ENCODE data around the gene KCNJ2.

KCNJ2 gene

GRCh38 chr17:70202840-70203239 lies 33.5 kb downstream of the KCNJ2 start:
- DNase-seq (ENCODE audit: extremely low read depth in 1 of 2, low read depth in 1 of 2), result no peak

DNA sequence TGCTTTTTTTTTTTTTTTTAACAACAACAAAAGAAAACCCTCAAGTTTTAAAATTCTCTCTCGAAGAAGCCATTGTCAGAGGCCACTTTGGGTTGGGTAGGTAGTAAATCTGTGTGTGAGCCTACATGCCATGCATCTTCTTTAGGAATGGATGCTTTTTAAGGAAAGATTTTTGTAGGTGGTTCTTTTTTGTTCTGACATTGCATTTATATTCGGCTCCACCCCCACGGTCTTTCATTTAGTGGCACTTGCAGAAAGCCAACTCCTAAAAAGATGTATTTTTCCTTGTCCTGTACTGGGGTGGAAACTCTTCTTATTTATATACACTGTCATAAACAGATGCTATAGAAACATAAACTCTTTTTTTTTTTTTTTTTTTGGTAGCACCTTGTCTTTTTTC lies 35.1 kb downstream of the KCNJ2 start:
- no peak for DNase-seq (ENCODE audit: extremely low read depth in 1 of 2, low read depth in 1 of 2)

DNA sequence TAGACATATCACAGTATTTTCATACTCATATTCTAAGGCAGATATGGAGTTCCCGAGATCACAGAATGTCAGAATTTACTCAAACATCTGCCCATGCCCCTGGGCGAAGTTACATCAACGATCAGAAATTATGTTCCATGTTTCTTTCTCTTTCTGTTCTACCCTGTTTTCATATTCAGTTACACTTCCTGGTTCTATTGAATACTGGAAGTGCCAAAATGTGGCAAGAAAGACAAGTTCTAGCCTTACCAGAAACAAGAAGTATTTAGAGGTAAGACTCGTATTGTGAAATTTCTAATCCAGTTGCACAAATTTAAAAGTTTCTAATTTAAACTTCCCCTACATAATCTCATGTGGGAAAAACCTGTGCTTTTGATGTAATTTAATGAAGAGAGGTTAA lies 36.1 kb downstream of the KCNJ2 start:
- no peak for DNase-seq (ENCODE audit: extremely low read depth in 1 of 2, low read depth in 1 of 2)

- DNase-seq (ENCODE audit: extremely low read depth in 1 of 2, low read depth in 1 of 2), result no peak
Measured at GRCh38 chr17:70206361-70207010, 37.2 kb downstream of the KCNJ2 start.

GRCh38 chr17:70207184-70207583 lies 37.9 kb downstream of the KCNJ2 start:
- DNase-seq (ENCODE audit: extremely low read depth in 1 of 2, low read depth in 1 of 2), result no peak

- no peak for DNase-seq (ENCODE audit: extremely low read depth in 1 of 2, low read depth in 1 of 2)
Measured at GRCh38 chr17:70208080-70208794, 38.9 kb downstream of the KCNJ2 start.

GRCh38 chr17:70208825-70209555 lies 39.7 kb downstream of the KCNJ2 start:
- no peak for DNase-seq (ENCODE audit: extremely low read depth in 1 of 2, low read depth in 1 of 2)

- DNase-seq (ENCODE audit: extremely low read depth in 1 of 2, low read depth in 1 of 2), result no peak
Measured at GRCh38 chr17:70215656-70216055, 46.3 kb downstream of the KCNJ2 start.

GRCh38 chr17:70217571-70217970 lies 48.2 kb downstream of the KCNJ2 start:
- DNase-seq (ENCODE audit: extremely low read depth in 1 of 2, low read depth in 1 of 2), result no peak

DNA sequence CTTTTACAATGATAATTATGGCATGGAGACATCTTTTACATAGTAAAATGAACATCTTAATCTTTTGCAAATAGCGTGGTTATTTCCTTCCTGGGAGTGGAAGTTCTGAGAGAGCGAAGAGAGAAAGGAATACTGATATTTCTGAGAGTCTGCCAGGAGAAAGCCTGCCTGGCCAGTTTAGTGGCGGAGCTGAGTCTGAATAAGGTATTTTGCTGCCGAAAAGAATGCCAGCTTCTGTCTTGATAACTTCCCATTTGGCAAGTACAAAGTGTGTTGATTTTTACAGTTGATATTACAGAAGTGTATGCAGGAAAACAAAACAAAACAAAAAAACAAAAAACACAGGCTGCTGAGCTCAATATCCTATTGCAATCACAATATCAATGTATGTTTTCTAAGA lies 55.9 kb downstream of the KCNJ2 start:
- no peak for DNase-seq (ENCODE audit: extremely low read depth in 1 of 2, low read depth in 1 of 2)
